K562 (cell line): ENCODE data around the gene NMT1. TPM values are rescaled to one million over a fixed set of nuclear protein-coding genes. Genes with fewer than 3 reads are reported as not detected.
A peak's percentile ranks its signal among the peaks of the same experiment; 100 is the strongest.

ENCODE experiments used
- CEBPZ ChIP-seq: fragments of 150-350 bp; IDR thresholded peaks from 2 replicates; pipeline ENCODE4 v1.6.1; 2014; ENCODE audit warnings: low read depth, mild to moderate bottlenecking, low read length, borderline replicate concordance
- FOXP1 ChIP-seq: sonication (generic); formaldehyde crosslinking; IDR thresholded peaks from 2 replicates; pipeline ENCODE4 v1.8.0; 2022; ENCODE audit warnings: mild to moderate bottlenecking, missing genetic modification reagents
- MITF ChIP-seq: IDR thresholded peaks from 2 replicates; pipeline ENCODE4 v1.6.1; 2014; ENCODE audit warnings: antibody characterized with exemption
- NCOA1 ChIP-seq: fragments of 450-650 bp; IDR thresholded peaks from 2 replicates; pipeline ENCODE4 v1.6.1; 2016; ENCODE audit warnings: low read depth
- NFYB ChIP-seq: IDR thresholded peaks from 2 replicates; pipeline ENCODE4 v1.6.1; 2011; ENCODE audit warnings: mild to moderate bottlenecking, moderate library complexity; ENCODE audit not compliant: insufficient read length; ENCODE audit errors: extremely low read depth
- PHF8 ChIP-seq: fragments of 200-600 bp; sonication (generic); IDR thresholded peaks from 2 replicates; pipeline ENCODE4 v1.6.1; 2012; ENCODE audit warnings: mixed run types, mild to moderate bottlenecking, inconsistent platforms, low read length, moderate library complexity, borderline replicate concordance
- STAT5A ChIP-seq: IDR thresholded peaks from 2 replicates; pipeline ENCODE4 v1.6.1; 2012; ENCODE audit warnings: low read length, inconsistent platforms, borderline replicate concordance
- ZBTB26 ChIP-seq: fragments of 450-650 bp; formaldehyde crosslinking; IDR thresholded peaks from 2 replicates; pipeline ENCODE4 v1.4.0; 2022; ENCODE audit warnings: missing genetic modification characterization
- ZNF133 ChIP-seq: fragments of 250-450 bp; sonication (Bioruptor Pico); IDR thresholded peaks from 2 replicates; pipeline ENCODE4 v1.4.0; 2020; ENCODE audit warnings: mild to moderate bottlenecking
- ZNF609 ChIP-seq: sonication (generic); formaldehyde crosslinking; IDR thresholded peaks from 2 replicates; pipeline ENCODE4 v1.8.1; 2023; ENCODE audit warnings: missing genetic modification reagents, mild to moderate bottlenecking, borderline replicate concordance
- polyA plus RNA-seq, 8 experiments: library from polyadenylated mRNA; depleted of rRNA in 4 of 8; stranded (reverse) in 5 of 8; unstranded in 3 of 8; fragments of >200 nt; fragmentation: Nextera tagmentation in 2 of 8; fragmentation: Illumina TruSeq in 1 of 8; extraction: Ambion mirVana in 2 of 8; extraction: Trizol in 1 of 8; gene quantifications; 2 replicates each; pipeline versions ENCODE4 v1.2.1 to v1.2.3, GENCODE V29; 2011 to 2014; ENCODE audit warnings: inconsistent platforms in 1 of 8, missing spikeins in 1 of 8
- total RNA-seq, 7 experiments: library from RNA; depleted of rRNA in 6 of 7; stranded (reverse); fragments of >200 nt in 6 of 7; fragmentation: Illumina TruSeq in 2 of 7; extraction: Trizol in 2 of 7; gene quantifications; 2 replicates each; pipeline versions ENCODE4 v1.2.1 to v1.2.3, GENCODE V29; 2011 to 2021; ENCODE audit warnings: low replicate concordance in 1 of 7

NMT1 gene
- total and polyA plus RNA-seq, 9 of the 15 experiments (the other 6 are each of a cell fraction or from before 2014, with no cell fraction given), result 86.7 to 569 (median 213) TPM

GRCh38 chr17:45147581-45148182 is 86.6 kb downstream of the NMT1 start (continued):
- TF ChIP-seq ZBTB26 (CRISPR knock-in tag) (0 out of 2 replicates have a peak, but pooled peaks have one; percentile 68), NCOA1 (0 out of 2 replicates have a peak, but pooled peaks have one; percentile 35), PHF8 (peak; percentile 47; the same call in 1 of the 2 replicates), ZNF133 (no peak), ZNF609 (CRISPR knock-in tag) (no peak), FOXP1 (CRISPR knock-in tag) (peak; percentile 90), CEBPZ (0 out of 2 replicates have a peak, but pooled peaks have one; percentile 8), MITF (no peak), NFYB (no peak), STAT5A (peak; percentile 62; the same call in 1 of the 2 replicates)
